Heart left ventricle (tissue), 13 donors: ENCODE results near the gene TMEM8B.

ENCODE experiments used
- POLR2A ChIP-seq, 2 donors: fragments of 450-650 bp; IDR thresholded peaks; one replicate each; pipeline ENCODE4 v1.6.1; 2017; ENCODE audit warnings: antibody characterized with exemption in 2 of 2, mild to moderate bottlenecking in 2 of 2, moderate library complexity in 2 of 2
- TF ChIP-seq, protein P1 (sequence below), 12 donors: fragments of 200-600 bp; sonication (generic) in 4 of 12; IDR thresholded peaks; one replicate each; pipeline versions ENCODE4 v1.5.0 to v1.8.0; 2018 to 2022; ENCODE audit warnings: antibody characterized with exemption in 12 of 12, mild to moderate bottlenecking in 5 of 12
- donor health status: ischemic (EF 13 %, LVEDD 7.1; RV severe dilation, severe dysfunction).
- donor health status: DM: no; HTN: yes; CAD: no.
- donor health status: DM: no; HTN: no; CAD: no.
- donor health status: ischemic (EF 25% LVEDD 6.9; RV normal size, moderate dysfunction).
- donor health status: ischemic (EF 25% LVEDD 5.7; RV mildly dilated, moderate dysfunction).
- donor health status: ischemic (EF 35%, LVEDD 5.7; RV mildly dilated, moderate dysfunction).
- donor health status: nonischemic (EF 11% LVEDD 7.7; RV severe dilation, severe dysfunction).
- donor health status: DM: yes; HTN: yes; CAD: no.
- donor health status: PGD.
- donor health status: ischemic (EF 29% LVEDD 5.4; RV normal size, mild dysfunction).
- donor health status: nonischemic (EF 23%, LVEDD 6.1; RV moderate dilation, normal function).

DNA sequence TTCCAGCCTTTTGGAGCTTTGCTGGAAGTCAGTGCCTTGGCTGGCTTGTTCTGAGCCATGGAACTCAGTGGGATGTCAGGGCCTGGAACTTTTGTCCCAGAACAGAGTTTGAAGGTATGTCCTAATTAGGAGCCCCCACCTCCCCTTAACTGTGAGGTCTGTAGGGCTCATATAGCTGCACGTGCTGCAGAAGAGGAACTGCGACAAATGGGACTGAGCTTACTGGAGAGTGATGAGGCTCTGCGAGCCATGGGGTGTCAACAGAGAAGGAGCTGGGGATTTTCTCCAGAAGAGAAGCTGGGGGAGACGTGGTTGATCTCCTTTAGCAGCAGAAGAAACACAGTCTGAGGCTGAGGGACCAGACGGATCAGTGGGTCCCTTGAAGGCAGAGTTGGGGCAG, 10.9 kb downstream of the TMEM8B start:
- TF ChIP-seq, protein P1, sequence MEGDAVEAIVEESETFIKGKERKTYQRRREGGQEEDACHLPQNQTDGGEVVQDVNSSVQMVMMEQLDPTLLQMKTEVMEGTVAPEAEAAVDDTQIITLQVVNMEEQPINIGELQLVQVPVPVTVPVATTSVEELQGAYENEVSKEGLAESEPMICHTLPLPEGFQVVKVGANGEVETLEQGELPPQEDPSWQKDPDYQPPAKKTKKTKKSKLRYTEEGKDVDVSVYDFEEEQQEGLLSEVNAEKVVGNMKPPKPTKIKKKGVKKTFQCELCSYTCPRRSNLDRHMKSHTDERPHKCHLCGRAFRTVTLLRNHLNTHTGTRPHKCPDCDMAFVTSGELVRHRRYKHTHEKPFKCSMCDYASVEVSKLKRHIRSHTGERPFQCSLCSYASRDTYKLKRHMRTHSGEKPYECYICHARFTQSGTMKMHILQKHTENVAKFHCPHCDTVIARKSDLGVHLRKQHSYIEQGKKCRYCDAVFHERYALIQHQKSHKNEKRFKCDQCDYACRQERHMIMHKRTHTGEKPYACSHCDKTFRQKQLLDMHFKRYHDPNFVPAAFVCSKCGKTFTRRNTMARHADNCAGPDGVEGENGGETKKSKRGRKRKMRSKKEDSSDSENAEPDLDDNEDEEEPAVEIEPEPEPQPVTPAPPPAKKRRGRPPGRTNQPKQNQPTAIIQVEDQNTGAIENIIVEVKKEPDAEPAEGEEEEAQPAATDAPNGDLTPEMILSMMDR (IDR thresholded peaks at IDR 0.05): no peak
- TF ChIP-seq POLR2A (IDR thresholded peaks at IDR 0.05): no peak
